ENCODE data around the gene STYXL2.

STYXL2 gene

DNA sequence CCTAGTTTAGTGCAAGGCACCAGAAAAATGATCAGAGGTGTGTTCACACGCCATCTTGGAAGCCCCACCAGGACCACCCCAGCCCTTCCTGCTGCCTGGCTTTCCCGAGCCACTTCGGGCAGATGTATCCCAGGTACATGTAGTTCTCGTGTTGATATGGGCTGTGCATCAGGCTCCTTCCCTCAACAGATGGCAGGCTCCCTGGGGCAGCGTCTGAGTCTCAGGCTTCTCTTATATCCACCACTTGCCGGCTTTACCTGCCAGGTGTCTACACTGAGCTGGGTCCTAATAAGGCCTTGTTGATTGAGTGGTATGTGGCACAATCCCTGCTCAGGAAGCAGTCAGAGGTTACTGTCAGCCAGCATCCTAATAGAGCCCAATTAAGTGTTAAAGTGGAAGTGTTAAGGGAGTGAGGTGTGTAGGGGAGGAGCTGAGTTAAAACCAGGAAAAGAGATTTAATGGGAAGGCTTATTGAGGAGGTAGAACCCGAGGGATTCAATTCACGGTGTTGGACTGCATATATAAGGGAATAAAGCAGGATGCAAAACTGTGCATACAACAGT is 12.2 kb upstream of the STYXL2 start:
- DNase-seq, result no peak

DNA sequence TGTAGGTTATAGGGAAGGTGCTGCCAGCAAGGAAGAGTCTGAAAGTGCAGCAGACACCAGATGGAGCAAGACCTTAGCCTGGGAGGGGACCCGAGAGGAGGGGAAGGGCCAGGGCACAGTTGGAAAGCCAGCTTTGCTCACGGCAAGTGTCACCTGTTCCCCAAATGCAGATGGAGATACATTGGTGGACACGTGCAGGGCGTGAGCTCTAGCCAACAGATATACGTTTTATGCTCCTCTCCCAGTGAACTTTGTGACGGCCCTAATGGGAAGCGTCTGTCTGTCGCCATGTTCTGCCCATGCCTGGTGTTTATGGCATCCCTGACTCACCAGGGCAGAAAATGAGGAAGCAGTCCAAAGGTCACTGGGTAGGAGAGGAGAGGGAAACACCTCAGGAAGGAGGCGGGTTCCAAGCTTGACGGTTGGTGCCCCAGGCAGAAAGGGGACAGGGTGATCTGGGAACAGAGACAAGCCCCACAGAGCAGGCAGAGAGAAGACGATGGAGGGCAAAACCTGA is 11.3 kb upstream of the STYXL2 start:
- no peak for DNase-seq

DNA sequence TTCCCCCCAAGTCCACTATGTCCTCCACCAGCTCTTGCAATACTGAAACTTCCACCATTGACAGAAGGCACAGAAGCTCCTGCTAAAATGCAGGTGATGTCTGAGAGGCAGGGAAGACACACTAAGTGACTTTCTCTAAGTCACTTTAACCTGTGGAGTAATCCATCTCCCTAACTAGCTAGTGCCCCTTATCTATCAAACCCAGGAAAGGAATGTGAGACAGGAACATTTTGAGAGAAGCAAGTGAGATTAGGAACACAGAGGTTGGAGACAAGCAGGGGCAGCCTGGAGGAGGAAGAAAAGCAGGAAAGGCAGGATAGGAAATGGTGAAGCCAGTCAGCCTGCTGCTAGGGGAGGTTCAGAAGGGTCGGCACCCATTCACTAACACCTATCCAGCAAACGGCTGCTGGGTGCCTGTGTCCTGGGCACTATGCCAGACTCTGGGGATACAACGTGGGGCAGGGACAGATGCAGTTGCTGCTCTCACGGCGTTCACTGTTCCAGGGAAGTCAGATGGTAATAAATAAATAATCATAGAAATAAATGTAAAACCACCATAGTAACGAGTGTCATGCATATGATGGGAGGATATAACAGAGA is 10.7 kb upstream of the STYXL2 start:
- no peak for DNase-seq

DNA sequence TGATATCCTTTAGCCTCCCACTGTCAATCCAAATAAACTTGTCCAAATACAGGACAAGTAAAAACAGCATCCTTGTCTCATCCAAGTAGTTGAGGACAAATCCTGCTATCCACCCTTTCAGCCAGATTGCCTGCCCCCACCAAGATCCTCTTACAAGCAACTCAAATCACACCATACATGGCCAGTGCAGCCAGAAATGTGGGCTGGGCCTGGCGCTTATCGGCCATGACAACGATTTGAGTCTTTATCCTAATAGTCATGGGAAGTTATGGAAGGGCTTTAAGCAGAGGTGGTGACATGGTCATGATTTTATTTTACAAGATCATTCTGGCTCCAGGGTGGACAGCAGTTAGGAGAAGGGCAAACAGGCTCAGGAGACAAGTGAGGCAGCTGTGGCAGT is 10.0 kb upstream of the STYXL2 start:
- DNase-seq, result no peak

DNA sequence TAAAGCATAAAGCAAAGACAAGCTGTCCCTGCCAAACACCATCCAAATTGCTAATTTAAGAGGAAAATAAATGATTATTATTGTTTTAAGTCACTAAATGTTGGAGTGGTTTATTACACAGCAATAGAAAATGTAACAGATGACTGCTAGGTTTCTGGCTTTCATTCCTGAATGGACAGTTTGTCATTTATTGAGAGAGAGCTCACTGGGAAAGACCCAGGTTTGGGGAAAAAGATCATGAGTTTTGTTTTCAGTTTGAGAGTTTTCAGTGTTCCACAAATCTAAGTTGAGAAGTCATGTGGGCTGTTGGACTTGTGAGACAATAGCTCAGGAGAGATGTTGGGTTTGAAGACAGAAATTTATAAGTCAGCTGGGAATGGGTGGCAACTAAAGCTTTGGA is 9.1 kb upstream of the STYXL2 start:
- DNase-seq, result no peak

DNA sequence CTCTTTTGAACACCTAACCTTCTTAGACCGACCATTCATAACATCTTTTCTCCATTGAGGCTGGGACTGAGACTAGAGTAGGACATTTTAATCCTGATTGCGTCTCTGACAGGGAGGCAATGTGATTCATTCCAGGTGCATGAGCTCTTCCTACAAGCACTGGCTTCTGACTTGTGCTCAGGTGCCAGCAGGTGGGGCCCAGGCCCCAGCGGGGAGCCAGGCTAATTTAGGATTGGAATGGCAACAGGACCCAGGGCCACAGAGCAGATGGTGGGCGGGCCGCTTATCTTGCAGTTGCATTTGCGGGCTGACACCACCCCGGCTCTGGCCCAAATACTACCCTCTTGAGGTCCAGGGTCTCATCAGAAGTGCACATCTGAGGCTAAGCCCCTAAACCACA is 7.8 kb upstream of the STYXL2 start:
- no peak for DNase-seq

DNA sequence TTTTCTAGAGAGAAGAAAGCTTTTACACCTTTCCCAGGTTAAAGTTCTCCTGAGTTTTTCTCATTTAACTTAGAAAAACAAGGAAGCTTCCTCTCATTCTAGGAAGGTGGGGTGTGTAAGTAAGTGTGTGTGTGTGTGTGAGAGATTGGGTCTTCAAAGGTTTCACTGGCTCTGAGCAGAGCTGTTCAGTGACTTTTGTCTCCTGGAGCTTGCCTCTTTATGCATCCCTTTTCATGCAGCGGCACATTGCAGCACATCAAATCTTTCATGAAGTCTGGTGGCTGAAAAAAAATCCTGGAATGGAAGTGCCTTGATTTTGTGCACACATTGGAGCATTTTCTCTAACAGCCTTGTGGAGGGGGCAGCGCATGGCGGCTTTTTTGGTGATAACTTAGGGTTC is 7.1 kb upstream of the STYXL2 start:
- no peak for DNase-seq

DNA sequence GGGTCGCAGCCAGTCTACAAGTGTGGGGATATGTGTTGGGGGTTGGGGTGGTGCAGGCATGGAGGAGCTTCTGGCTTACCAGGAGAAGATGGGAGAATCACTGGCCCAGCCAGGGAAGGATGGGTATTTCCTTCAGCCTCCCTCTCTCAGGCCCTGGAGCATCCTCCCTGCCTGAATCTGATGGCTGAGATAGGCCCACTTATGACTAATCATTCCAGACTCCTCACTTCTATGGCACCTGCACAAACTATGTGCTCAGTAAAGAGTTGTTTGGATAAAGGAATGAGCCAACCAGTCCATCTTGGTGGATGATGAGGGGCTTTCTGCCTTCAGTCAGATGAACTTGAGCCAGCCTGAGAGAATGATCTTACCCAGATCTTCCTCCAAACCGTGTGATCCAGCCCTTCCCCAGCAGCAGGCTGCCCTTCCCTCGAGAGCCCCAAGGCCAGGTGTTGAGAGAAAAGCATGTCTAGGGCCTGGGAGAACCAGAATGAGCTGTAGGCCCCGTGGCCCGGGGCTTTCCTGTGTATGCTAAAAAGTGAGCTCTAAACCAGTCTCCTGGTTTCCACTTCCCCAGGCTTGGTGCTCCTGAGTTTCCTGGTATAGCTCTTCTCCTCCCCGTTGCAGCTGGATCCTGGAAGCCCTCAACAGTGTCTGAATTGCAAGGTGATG is 5.0 kb upstream of the STYXL2 start:
- no peak for DNase-seq

DNA sequence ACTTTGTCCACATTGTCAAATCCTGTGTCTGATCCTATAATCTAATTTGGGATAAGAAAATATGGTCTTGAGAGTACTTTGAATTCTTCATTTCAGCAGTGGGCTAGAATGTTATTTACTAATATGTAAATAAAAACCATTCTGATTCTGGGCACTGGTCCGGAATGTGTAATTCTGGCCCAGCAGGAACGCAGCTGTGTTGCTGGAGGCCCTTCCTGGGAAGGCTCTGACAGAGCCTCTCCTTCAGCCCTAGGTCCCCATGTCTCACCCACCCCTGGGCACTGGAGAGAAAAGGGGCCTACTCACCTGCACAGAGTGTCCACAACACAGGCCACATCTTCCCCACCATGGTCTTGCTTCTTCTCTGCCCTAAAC is 3.9 kb upstream of the STYXL2 start:
- no peak for DNase-seq

DNA sequence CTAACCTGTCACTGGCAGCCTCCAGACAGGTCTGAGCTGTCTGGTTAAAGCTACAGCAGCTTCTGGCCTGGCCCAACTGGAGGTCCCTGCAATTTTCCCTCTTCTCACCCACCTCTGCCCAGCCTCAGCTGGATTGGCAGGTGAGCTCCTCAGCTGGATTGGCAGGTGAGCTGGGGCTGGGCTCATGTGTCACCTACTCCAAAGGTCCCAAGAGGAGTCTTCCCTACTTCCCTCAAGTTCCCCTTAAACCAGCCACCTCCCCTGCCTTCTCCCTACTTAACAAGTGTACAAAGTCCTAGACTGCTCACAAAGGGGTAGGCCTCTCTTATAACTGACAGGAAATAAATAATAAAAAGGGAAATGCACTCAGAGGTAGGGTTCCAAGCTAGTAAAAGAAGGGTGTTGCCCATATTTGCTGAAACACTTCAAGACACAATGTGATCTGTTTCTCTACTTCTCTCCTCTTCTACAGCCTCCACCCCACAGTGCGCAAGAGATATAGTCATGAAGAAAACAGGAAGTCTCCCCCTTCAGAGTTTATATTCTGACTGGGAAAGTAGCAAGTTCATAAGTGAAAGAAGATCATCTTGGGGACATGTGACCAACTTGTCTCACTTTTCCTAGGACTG is 3.4 kb upstream of the STYXL2 start, which contains the start of gene GPA33:
TSS of gene GPA33 (minus strand) at position 64 of the 629 bp plus-strand sequence. CDS start 90 bp downstream, outside the sequence.
- no peak for DNase-seq

DNA sequence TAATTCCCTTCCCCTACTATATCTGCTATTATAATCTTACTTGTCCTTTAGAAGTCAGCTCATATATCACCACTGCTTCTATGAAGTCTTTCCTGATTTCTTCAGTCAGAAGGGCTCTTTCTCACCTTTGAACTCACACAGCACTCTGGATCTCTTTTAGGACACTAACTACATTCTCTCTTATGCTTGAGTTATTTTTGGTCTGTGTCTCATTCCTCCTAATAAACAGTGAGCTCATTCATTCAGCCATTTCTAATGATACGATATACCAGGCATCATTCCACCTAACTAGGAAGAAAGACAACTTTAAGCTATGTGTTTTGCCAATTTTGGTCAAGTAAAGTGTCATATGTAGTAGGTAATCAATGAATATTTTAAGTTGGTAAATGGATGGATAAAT is 1.2 kb upstream of the STYXL2 start:
- DNase-seq, result no peak

DNA sequence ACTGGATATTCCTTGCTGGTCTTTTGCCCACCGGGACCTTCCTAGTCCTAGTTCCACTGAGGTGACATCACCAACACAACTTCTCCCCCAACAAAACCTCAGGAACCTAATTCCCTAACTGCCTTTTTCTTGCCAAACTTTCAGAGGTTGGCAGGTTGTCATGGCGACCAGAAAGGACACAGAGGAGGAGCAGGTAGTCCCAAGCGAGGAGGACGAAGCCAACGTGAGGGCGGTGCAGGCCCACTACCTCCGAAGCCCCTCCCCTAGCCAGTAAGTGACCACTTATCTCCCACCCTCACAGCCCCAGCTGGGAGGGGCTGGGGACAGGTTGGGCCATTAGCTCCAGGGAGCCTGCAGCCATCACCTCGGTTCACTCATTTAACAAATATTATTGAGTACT is 815 bp downstream of the STYXL2 start:
- no peak for DNase-seq

DNA sequence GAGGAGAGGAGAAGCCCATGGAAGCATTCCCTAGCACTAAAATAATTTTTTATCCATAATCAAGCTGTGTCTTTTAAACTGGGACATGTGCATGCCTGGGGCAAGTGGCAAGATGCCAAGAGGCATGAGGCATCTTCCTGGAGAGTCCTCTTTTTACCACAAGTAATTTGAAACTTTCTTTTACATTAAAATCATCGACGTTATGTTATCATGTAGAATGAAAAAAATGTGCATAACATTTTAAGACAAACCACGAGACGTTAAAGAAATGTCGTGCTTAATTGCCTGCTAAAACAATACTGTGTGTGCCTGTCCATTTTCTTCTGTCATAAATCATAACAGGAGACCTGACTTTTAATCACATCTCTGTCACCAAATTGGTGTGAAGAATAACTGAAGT is 1.5 kb downstream of the STYXL2 start:
- no peak for DNase-seq

DNA sequence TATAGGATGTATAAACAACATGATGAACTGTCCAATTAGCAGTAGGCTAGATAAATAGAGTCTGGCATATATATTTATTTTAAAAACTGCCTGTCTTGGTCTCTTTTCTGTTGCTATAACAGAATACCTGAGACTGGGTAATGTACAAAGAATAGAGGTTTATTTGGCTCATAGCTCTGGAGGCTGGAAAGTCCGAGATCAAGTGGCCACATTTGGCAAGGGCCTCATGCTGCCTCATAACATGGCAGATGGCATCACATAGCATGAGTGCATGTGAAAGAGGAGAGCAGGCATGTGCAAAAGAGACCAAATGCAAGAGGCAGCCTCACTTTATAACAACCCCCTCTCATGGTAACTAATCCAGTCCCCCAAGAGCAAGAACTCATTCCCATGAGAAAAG is 6.0 kb downstream of the STYXL2 start:
- no peak for DNase-seq

DNA sequence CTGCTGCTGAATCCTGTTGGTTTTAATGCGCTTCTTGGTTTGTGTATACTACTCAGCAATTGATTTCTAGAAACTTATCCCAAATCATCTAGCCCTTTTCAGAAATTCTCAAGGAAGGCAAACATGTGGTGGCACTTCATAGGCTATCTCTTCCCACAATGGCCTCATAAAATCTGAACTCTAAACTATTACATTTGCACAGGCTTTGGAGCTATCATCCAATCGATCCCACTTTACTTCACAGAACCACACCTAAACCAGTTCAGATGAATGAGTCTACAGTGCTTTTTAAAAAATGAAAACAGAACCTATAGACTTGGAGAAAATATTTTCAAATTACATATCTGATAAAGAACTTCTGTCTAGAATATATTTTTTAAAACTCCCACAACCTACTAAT is 6.9 kb downstream of the STYXL2 start:
- DNase-seq, result no peak

DNA sequence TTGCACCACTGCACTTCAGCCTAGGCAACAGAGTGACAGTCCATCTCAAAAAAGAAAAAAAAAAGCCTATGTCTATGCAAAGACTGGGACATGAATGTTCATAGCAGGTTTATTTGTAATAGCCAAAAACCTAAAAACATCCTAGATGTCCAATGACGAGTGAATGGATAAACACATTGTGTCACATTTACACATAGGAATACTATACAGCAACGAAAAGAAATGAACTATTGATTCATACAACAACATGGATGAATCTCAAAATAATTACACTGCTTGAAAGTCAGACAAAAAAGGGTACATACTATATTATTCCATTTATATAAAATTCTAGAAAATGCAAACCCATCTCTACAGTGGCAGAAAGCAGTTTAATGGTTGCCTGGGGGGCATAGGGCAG is 7.9 kb downstream of the STYXL2 start:
- no peak for DNase-seq

DNA sequence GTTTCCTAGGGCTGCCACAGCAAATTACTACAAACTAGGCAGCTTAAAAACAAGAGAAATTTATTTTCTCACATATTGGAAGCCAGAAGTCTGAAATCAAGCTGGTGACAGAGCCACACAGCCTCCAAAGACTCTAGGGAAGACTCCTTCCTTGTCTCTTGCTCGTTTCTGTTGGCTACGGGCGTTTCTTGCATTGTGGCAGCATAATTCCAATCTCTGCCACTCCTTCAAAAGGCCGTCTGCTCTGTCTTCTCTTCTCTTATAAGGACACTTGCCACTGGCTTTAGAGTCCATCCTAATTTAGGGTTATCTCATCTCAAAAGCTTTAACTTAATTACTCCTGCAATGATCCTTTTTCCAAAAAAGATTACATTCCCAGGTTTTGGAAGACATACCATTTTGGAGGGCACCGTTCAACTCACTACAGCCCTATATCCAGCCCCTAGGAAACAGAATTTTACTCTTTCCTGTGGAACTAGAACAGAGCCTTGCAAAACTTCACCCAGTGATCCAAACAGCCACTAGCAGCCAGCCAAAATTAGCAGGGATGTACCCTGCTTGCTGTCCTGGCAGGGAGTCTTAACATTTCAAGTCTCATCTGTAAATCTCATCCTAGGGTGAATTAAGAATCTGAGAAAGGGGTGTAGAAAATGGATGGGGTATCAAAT is 9.2 kb downstream of the STYXL2 start:
- DNase-seq, result no peak

DNA sequence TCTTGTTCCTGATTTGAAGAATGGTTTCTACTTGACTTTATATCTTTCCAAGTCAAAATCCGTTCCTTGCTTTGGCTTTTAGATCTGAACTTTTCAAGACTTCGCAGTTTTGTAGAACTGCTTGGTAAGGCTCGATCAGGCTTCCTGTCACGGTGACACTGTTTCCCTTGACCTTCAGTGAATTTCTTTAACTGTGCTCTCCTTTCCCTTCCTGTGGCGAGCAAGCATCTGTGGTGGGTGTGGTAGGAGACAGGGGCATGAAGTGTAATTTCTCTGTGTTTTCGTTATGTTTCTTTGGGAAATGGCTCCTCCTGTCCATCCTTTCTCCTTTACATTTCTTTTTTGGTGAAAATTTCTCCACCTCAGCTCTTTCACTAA is 10.4 kb downstream of the STYXL2 start:
- no peak for DNase-seq

DNA sequence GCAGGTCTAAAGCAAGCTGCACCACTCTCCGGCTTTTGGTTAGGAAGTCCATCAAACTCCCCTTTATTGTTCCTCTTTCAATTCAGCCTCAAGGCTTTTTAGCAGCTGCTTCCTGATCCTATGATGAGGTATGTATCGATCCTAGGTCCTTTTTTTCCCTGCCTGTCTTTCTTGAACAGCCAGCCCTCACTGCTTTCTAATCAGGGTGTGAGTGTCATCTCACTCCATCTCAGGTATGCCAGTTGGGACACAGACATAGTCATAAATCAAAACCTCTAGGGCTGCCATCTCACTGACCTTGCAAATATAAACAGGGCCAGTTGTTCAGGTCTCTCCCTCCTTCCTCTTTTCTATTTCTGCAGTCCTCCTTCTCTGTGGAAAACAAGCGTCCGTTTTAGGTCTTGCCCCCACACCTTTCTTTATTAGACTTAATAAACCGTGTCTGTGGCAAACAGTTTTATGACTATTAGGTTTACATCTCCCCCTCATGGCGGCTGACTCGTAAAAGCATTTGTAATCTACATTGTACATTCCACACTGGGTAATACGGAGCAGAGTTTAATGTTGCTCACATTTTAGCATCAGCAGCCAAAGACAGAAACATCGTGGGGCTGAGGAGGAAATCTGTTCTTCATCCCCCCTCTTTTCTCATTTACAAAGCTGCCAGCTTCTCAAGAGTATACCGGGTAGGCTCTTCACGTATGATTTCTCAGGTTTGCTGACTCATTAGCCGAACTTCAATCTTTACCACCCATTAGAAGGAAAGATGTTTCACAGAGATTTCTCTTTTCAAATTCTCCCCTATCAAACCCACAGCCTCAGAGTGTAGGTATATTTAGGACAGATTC is 11.6 kb downstream of the STYXL2 start:
- DNase-seq, result peak; percentile 34

DNA sequence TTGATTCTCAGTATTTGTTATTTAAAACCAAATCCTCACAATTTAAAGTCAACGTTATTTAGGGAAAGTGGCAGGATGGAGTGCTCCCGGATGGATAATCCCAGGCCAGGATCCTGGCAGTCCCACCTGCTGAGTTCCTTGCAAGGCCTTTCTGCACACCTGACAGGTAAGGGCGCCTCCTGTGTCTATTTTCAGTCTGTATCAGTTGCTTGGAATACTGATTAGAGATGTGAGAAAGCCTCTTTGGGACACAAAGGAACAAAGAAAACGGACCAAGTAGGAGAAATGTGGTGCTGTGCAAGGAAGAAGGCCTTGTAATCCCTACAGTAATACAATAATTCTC is 12.2 kb downstream of the STYXL2 start:
- no peak for DNase-seq

DNA sequence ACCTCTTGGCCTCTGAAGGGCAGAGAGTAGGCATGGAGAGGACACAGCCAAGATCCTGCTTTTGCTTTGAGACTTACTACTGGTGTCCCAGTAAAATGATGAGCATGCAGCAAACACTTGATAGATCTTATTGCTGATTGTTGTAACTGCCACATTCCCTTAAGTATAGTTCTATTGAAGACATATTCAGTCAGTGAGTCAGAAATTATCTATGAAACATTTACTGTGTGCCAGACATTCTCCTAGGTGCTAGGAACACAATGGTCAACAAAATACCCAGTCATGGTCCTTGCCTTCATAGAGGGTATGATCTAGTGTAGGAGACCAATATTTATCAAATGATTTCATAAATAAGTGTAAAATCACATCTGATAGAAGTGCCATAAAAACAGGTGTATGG is 13.6 kb downstream of the STYXL2 start:
- DNase-seq, result no peak

DNA sequence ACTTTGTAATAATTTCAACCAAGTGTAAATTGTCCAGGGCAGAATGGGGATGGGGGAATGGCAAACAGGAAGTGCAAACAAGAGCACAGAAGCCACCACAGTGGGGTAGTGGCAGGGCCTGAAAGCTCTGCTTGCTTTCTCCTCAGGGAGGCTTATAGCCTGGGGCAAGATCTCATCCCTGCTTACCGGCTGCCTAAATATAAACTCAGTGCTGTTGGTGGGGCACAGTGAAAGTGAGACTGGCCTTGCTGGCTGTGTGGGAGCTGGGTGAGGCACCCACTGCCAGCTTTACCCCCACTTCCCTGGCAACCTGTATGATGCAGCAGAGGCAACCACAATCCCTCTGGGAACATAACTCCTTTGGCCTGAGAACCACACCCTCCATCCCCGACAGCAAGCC is 15.2 kb downstream of the STYXL2 start:
- no peak for DNase-seq

DNA sequence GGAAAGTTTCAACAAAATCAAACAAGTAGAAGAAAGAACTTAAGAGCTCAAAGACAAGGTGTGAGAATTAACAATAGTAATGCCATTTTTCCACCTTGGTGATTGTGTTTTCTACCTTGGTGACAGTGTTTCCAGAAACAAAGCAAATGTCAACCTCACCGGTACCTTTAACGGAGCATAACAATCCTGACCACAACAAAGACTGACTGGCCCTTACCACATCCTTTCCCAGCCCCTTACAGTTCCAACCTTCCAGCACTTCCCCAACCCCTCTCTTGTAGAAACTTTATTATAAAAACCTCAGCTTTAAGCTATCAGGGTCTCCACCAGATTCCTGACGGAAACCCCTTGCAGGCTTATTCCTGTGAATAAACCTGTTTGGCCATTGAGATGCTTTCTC is 16.7 kb downstream of the STYXL2 start:
- no peak for DNase-seq

Measured in NCI-H2227 treated with DMSO at 0.1 percent for 48 hours (cell line).